Measurements from ENCODE around the gene RNF115.

RNF115 gene

GRCh38 chr1:145702052-145702451, 121.8 kb downstream of the RNF115 start:
- Histone ChIP-seq H3K9ac (ENCODE audit: low read depth, low read length, poor library complexity) (no peak overlapping the region), H2BK12ac (ENCODE audit: low read length) (no peak overlapping the region), H3K23ac (ENCODE audit: low read depth, low read length, poor library complexity) (no peak overlapping the region), H3K79me1 (ENCODE audit: low read depth, low read length) (no peaks in the 10 kb centered on the region), H2BK120ac (ENCODE audit: low read depth, low read length) (no peak overlapping the region), H2AFZ (ENCODE audit: low read length) (no peak overlapping the region), H3K9me3 (replicated peaks in 1 of 2; ENCODE audit: control insufficient read depth in 2 of 2, insufficient read depth in 1 of 2, low read depth in 1 of 2, low read length in 2 of 2) (no peaks in the 10 kb centered on the region), H3K4ac (ENCODE audit: low read length) (no peak overlapping the region), H3K36me3 (replicated peaks in 1 of 2; ENCODE audit: control insufficient read depth in 2 of 2, insufficient read depth in 2 of 2, low read length in 2 of 2) (no peaks in the 10 kb centered on the region), H2BK15ac (ENCODE audit: low read length) (no peak overlapping the region), H4K91ac (ENCODE audit: low read depth, low read length, poor library complexity) (no peak overlapping the region), H3K4me1 (ENCODE audit: control insufficient read depth in 2 of 2, insufficient read depth in 1 of 2, low read depth in 1 of 2, low read length in 2 of 2) (no peaks in the 10 kb centered on the region), H2AK5ac (ENCODE audit: low read depth, low read length) (no peak overlapping the region), H2BK5ac (ENCODE audit: low read length) (no peak overlapping the region), H3K27me3 (ENCODE audit: control insufficient read depth in 3 of 3, insufficient read depth in 3 of 3, low read depth in 1 of 3, low read length in 3 of 3) (peaks cover 0 to 8% (median 0%) of the 10 kb centered on the region in 3 experiments), H3K18ac (ENCODE audit: low read length) (no peak overlapping the region), H3K4me2 (ENCODE audit: insufficient read depth, low read length, poor library complexity, severe bottlenecking) (no peak overlapping the region), H3K14ac (ENCODE audit: low read length) (no peak overlapping the region), H3K27ac (replicated peaks; ENCODE audit: low read length) (no peak overlapping the region), H4K8ac (ENCODE audit: low read depth, low read length) (no peak overlapping the region), H3K4me3 (ENCODE audit: low read length in 2 of 2) (no peak overlapping the region)
- DNase-seq (ENCODE audit: low spot score): no peak
- no CpG with 5 or more reads among the region's 2 CpGs for WGBS, 2 donors (ENCODE audit: extremely low coverage in 2 of 2, insufficient read length in 2 of 2, insufficient replicate concordance in 1 of 2)

GRCh38 chr1:145701306-145701862, 122.5 kb downstream of the RNF115 start:
- Histone ChIP-seq H3K79me1 (ENCODE audit: low read depth, low read length) (no peaks in the 10 kb centered on the region), H3K36me3 (replicated peaks in 1 of 2; ENCODE audit: control insufficient read depth in 2 of 2, insufficient read depth in 2 of 2, low read length in 2 of 2) (no peaks in the 10 kb centered on the region), H2BK120ac (ENCODE audit: low read depth, low read length) (no peak overlapping the region), H3K9ac (ENCODE audit: low read depth, low read length, poor library complexity) (no peak overlapping the region), H3K4me3 (ENCODE audit: low read length in 2 of 2) (no peak overlapping the region), H3K27me3 (ENCODE audit: control insufficient read depth in 3 of 3, insufficient read depth in 3 of 3, low read depth in 1 of 3, low read length in 3 of 3) (peaks cover 0 to 8% (median 0%) of the 10 kb centered on the region in 3 experiments), H3K27ac (replicated peaks; ENCODE audit: low read length) (no peak overlapping the region), H3K4ac (ENCODE audit: low read length) (no peak overlapping the region), H4K91ac (ENCODE audit: low read depth, low read length, poor library complexity) (no peak overlapping the region), H3K23ac (ENCODE audit: low read depth, low read length, poor library complexity) (no peak overlapping the region), H2BK12ac (ENCODE audit: low read length) (no peak overlapping the region), H3K18ac (ENCODE audit: low read length) (no peak overlapping the region), H2BK15ac (ENCODE audit: low read length) (no peak overlapping the region), H2AK5ac (ENCODE audit: low read depth, low read length) (no peak overlapping the region), H3K4me1 (ENCODE audit: control insufficient read depth in 2 of 2, insufficient read depth in 1 of 2, low read depth in 1 of 2, low read length in 2 of 2) (peaks cover 0 to 2% of the 10 kb centered on the region in 2 donors), H4K8ac (ENCODE audit: low read depth, low read length) (no peak overlapping the region), H2AFZ (ENCODE audit: low read length) (no peak overlapping the region), H2BK5ac (ENCODE audit: low read length) (no peak overlapping the region), H3K4me2 (ENCODE audit: insufficient read depth, low read length, poor library complexity, severe bottlenecking) (no peak overlapping the region), H3K9me3 (replicated peaks in 1 of 2; ENCODE audit: control insufficient read depth in 2 of 2, insufficient read depth in 1 of 2, low read depth in 1 of 2, low read length in 2 of 2) (no peaks in the 10 kb centered on the region), H3K14ac (ENCODE audit: low read length) (no peak overlapping the region)
- no peak for DNase-seq (ENCODE audit: low spot score)
- WGBS, 2 donors (ENCODE audit: extremely low coverage in 2 of 2, insufficient read length in 2 of 2, insufficient replicate concordance in 1 of 2): no CpG with 5 or more reads among the region's 2 CpGs

GRCh38 chr1:145696630-145696960, 127.3 kb downstream of the RNF115 start:
- H2BK15ac ChIP-seq (ENCODE audit: low read length): no peak overlapping the region
- no peak overlapping the region for H3K23ac ChIP-seq (ENCODE audit: low read depth, low read length, poor library complexity)
- no peak overlapping the region for H4K91ac ChIP-seq (ENCODE audit: low read depth, low read length, poor library complexity)
- no peak overlapping the region for H4K8ac ChIP-seq (ENCODE audit: low read depth, low read length)
- peaks cover 0 to 2% of the 10 kb centered on the region in 2 donors for H3K4me1 ChIP-seq (ENCODE audit: control insufficient read depth in 2 of 2, insufficient read depth in 1 of 2, low read depth in 1 of 2, low read length in 2 of 2)
- H3K9me3 ChIP-seq (replicated peaks in 1 of 2; ENCODE audit: control insufficient read depth in 2 of 2, insufficient read depth in 1 of 2, low read depth in 1 of 2, low read length in 2 of 2): no peaks in the 10 kb centered on the region
- no peak overlapping the region for H3K18ac ChIP-seq (ENCODE audit: low read length)
- no peak overlapping the region for H3K4me2 ChIP-seq (ENCODE audit: insufficient read depth, low read length, poor library complexity, severe bottlenecking)
- DNase-seq (ENCODE audit: low spot score): no peak
- H2BK120ac ChIP-seq (ENCODE audit: low read depth, low read length): no peak overlapping the region
- no CpG with 5 or more reads among the region's 3 CpGs for WGBS, 2 donors (ENCODE audit: extremely low coverage in 2 of 2, insufficient read length in 2 of 2, insufficient replicate concordance in 1 of 2)
- H3K36me3 ChIP-seq (replicated peaks in 1 of 2; ENCODE audit: control insufficient read depth in 2 of 2, insufficient read depth in 2 of 2, low read length in 2 of 2): no peaks in the 10 kb centered on the region
- H2BK12ac ChIP-seq (ENCODE audit: low read length): no peak overlapping the region
- H3K4me3 ChIP-seq (ENCODE audit: low read length in 2 of 2): no peak overlapping the region
- H3K27ac ChIP-seq (replicated peaks; ENCODE audit: low read length): no peak overlapping the region
- peaks cover 0 to 12% (median 0%) of the 10 kb centered on the region in 3 experiments for H3K27me3 ChIP-seq (ENCODE audit: control insufficient read depth in 3 of 3, insufficient read depth in 3 of 3, low read depth in 1 of 3, low read length in 3 of 3)
- H2BK5ac ChIP-seq (ENCODE audit: low read length): no peak overlapping the region
- H3K4ac ChIP-seq (ENCODE audit: low read length): no peak overlapping the region
- no peaks in the 10 kb centered on the region for H3K79me1 ChIP-seq (ENCODE audit: low read depth, low read length)
- H2AFZ ChIP-seq (ENCODE audit: low read length): no peak overlapping the region
- H2AK5ac ChIP-seq (ENCODE audit: low read depth, low read length): no peak overlapping the region
- no peak overlapping the region for H3K14ac ChIP-seq (ENCODE audit: low read length)
- no peak overlapping the region for H3K9ac ChIP-seq (ENCODE audit: low read depth, low read length, poor library complexity)

- Histone ChIP-seq H3K36me3 (replicated peaks in 1 of 2; ENCODE audit: control insufficient read depth in 2 of 2, insufficient read depth in 2 of 2, low read length in 2 of 2) (no peaks in the 10 kb centered on the region), H3K4me3 (ENCODE audit: low read length in 2 of 2) (no peak overlapping the region), H3K9ac (ENCODE audit: low read depth, low read length, poor library complexity) (no peak overlapping the region), H3K4me2 (ENCODE audit: insufficient read depth, low read length, poor library complexity, severe bottlenecking) (no peak overlapping the region), H2BK12ac (ENCODE audit: low read length) (no peak overlapping the region), H2BK15ac (ENCODE audit: low read length) (no peak overlapping the region), H2BK120ac (ENCODE audit: low read depth, low read length) (no peak overlapping the region), H3K4me1 (ENCODE audit: control insufficient read depth in 2 of 2, insufficient read depth in 1 of 2, low read depth in 1 of 2, low read length in 2 of 2) (peaks cover 0 to 2% of the 10 kb centered on the region in 2 donors), H3K4ac (ENCODE audit: low read length) (no peak overlapping the region), H3K14ac (ENCODE audit: low read length) (no peak overlapping the region), H2BK5ac (ENCODE audit: low read length) (no peak overlapping the region), H3K27ac (replicated peaks; ENCODE audit: low read length) (no peak overlapping the region), H2AK5ac (ENCODE audit: low read depth, low read length) (no peak overlapping the region), H3K27me3 (ENCODE audit: control insufficient read depth in 3 of 3, insufficient read depth in 3 of 3, low read depth in 1 of 3, low read length in 3 of 3) (peaks cover 0 to 12% (median 0%) of the 10 kb centered on the region in 3 experiments), H3K23ac (ENCODE audit: low read depth, low read length, poor library complexity) (no peak overlapping the region), H2AFZ (ENCODE audit: low read length) (no peak overlapping the region), H4K8ac (ENCODE audit: low read depth, low read length) (no peak overlapping the region), H4K91ac (ENCODE audit: low read depth, low read length, poor library complexity) (no peak overlapping the region), H3K9me3 (replicated peaks in 1 of 2; ENCODE audit: control insufficient read depth in 2 of 2, insufficient read depth in 1 of 2, low read depth in 1 of 2, low read length in 2 of 2) (no peaks in the 10 kb centered on the region), H3K18ac (ENCODE audit: low read length) (no peak overlapping the region), H3K79me1 (ENCODE audit: low read depth, low read length) (no peaks in the 10 kb centered on the region)
- WGBS, 2 donors (ENCODE audit: extremely low coverage in 2 of 2, insufficient read length in 2 of 2, insufficient replicate concordance in 1 of 2): no CpG with 5 or more reads among the region's 5 CpGs
- DNase-seq (ENCODE audit: low spot score): no peak
These were observed 127.9 kb downstream of the RNF115 start for GRCh38 chr1:145695821-145696629.

Measured in neuronal stem cell (in vitro differentiated cells).